ENCODE data around the gene NUBP2.

Gene NUBP2

DNA sequence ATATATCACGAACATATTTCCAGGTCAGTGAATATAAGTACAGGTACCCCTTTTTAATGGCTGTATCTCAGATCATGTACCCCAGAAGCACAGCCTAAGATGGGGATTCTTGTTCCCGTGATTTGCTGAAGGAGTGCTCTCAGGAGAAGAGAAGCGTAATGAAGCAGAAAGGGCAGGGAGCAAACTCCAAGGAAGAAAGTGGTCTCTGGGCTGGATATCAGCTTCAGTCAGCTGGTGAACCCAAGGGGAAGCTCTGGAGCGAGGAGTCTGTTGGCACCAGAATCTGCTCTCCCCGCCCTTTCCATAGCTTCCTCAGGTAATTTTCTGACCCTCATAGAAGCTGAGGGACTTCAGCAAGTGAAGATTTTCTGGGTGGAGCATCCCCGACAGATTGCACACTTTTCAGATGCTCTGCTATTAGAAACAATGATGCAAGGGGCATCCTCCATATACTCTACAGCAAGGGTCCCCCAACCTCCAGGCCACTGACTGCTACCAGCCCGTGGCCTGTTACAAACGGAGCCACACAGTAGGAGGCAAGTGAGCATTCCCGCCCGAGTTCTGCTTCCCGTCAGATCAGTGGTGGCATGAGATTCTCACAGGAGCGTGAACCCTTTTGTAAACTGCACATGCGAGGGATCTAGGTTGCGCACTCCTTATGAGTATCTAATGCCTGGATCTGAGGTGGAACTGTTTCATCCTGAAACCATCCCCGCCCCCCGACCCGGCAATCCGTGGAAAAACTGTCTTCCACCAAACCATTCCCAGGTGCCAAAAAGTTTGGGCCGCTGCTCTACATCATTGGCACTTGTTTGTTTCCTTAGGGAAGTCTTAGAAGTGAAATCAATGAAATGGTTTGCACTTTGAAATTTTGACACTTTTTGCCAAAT, 48.7 kb downstream of the NUBP2 start:
- DNase-seq: no peak

GRCh38 chr16:1832838-1833454, 50.2 kb downstream of the NUBP2 start:
- no peak for DNase-seq

- no peak for DNase-seq
Observed at GRCh38 chr16:1834096-1834495, 51.3 kb downstream of the NUBP2 start.
